DND-41 (cell line): ENCODE results near the gene HTATSF1.

Experiments
- CTCF ChIP-seq: IDR thresholded peaks from 2 replicates; pipeline ENCODE4 v1.5.1; 2012; ENCODE audit warnings: borderline replicate concordance, low read length, moderate library complexity, mild to moderate bottlenecking; ENCODE audit not compliant: poor library complexity, severe bottlenecking; ENCODE audit errors: extremely low read depth
- EZH2 ChIP-seq: IDR thresholded peaks from 3 replicates; pipeline ENCODE4 v1.6.1; 2012; ENCODE audit warnings: borderline replicate concordance, low read depth, mild to moderate bottlenecking, moderate library complexity, low read length, inconsistent platforms; ENCODE audit not compliant: severe bottlenecking

GRCh38 chrX:136496764-136497555 lies 432 bp upstream of the HTATSF1 start:
- TF ChIP-seq CTCF (no peak), EZH2 (no peak)
